ENCODE data around the gene RNF8.

DNA sequence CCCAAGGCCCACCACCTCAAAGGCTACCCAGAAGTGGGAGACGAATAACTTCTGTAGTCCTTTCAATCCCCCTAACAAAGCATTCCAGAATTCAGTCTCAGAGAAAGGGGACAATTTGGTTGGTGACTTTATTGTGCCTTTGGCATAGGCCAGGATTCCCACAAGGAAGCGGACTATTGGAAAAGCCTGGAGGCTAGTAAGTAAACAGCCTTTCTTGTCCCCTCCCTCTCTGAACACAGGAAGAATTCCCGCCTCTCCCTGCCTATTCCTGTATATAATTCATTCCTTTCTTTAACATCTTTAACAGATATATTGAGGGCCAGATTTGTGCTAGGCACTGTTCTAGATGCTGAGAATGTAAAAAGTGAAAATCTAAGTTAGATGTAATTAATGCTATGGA lies 36.1 kb downstream of the RNF8 start:
- TF ChIP-seq, protein P1, sequence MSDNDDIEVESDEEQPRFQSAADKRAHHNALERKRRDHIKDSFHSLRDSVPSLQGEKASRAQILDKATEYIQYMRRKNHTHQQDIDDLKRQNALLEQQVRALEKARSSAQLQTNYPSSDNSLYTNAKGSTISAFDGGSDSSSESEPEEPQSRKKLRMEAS (CRISPR knock-in tag; IDR thresholded peaks at IDR 0.05) = no peak
- TF ChIP-seq, protein P2, sequence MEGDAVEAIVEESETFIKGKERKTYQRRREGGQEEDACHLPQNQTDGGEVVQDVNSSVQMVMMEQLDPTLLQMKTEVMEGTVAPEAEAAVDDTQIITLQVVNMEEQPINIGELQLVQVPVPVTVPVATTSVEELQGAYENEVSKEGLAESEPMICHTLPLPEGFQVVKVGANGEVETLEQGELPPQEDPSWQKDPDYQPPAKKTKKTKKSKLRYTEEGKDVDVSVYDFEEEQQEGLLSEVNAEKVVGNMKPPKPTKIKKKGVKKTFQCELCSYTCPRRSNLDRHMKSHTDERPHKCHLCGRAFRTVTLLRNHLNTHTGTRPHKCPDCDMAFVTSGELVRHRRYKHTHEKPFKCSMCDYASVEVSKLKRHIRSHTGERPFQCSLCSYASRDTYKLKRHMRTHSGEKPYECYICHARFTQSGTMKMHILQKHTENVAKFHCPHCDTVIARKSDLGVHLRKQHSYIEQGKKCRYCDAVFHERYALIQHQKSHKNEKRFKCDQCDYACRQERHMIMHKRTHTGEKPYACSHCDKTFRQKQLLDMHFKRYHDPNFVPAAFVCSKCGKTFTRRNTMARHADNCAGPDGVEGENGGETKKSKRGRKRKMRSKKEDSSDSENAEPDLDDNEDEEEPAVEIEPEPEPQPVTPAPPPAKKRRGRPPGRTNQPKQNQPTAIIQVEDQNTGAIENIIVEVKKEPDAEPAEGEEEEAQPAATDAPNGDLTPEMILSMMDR (IDR thresholded peaks at IDR 0.05) = no peak
- TF ChIP-seq NR2C2 (CRISPR knock-in tag; IDR thresholded peaks at IDR 0.05) = no peak
- TF ChIP-seq PREB (CRISPR knock-in tag; IDR thresholded peaks at IDR 0.05; ENCODE audit: borderline replicate concordance) = no peak
- no peak for TF ChIP-seq SMAD3 (CRISPR knock-in tag; IDR thresholded peaks at IDR 0.05; ENCODE audit: borderline replicate concordance)
- no peak for TF ChIP-seq ZNF263 (CRISPR knock-in tag; IDR thresholded peaks at IDR 0.05; ENCODE audit: low read depth)

Measured in WTC11 (cell line).